Measurements from ENCODE around the gene RANBP2. TPM values are rescaled to one million over a fixed set of nuclear protein-coding genes. Genes with fewer than 3 reads are reported as not detected.
"Not testable (repeated sequence)": the region's sequence is repeated elsewhere in the genome, so short reads cannot be mapped to it uniquely, and the experiment has no call there.

The RANBP2 gene
- polyA plus RNA-seq (ENCODE audit: insufficient read length in 4 of 4) = 10 to 100 TPM; 65.0 to 67.3 (median 65.8) TPM

DNA sequence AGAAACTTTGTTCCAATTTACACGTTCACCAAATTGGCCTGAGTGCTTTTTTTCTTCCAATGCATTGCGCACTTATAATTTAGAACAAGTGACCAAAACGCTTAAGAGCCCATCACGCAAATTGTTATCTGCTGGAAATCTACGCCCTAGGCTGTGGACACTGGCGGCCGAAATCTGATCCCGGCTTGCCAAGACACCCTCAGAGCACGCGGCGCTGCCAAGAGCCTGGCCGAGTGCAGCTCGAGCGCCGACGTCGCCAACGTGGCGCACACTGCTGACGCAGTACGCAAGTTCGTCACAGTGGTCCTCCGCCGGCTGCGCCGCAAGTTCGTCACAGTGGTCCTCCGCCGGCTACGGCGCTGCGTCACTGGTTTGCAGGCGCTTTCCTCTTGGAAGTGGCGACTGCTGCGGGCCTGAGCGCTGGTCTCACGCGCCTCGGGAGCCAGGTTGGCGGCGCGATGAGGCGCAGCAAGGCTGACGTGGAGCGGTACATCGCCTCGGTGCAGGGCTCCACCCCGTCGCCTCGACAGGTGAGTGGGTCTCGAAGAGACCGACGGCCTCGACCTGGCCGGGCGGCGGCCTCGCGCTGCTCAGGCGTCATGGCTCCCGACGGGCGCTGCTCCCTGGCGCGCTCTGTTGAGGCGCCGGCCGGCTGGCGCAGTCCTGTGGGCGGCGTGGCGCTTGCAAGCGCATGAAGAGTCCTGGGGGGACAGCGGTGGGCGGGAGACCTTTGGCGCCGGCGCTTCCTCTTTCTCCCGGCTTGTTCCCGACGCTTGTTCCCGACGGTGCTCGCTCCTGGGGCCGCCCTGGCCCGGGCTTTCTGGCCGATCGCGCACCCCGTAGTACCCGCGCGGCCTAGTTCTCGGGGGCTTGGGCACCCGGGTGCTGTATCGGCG, at the start of gene RANBP2:
Gene RANBP2 (plus strand): TSS at position 334 of the 896 bp plus-strand sequence. CDS start 125 bp downstream, at position 459.
- peak; percentile 88 to 96 (median 92) for DNase-seq (ENCODE audit: low read depth in 4 of 4, low spot score in 3 of 4)

DNA sequence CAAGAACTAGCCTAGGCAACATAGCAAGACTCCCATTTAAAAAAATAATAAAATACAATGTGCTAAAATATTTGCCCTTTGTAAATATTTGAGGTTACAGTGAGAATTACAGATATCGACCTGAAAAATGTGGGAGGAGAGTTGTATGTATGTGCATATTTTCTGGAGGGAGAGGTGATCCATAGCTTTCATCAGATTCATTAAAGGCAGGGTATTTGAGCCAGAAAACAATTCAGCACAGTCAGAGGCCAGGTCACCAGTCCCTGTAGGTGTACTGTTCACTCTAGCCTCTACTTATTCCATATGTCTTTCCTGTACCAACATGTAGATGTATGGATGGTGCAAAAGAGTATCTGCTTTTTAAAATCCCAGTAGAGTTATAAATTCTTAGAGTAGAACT, 49.0 kb upstream of the RANBP2 start:
- DNase-seq (ENCODE audit: low read depth in 4 of 4, low spot score in 3 of 4) = not testable (repeated sequence)

DNA sequence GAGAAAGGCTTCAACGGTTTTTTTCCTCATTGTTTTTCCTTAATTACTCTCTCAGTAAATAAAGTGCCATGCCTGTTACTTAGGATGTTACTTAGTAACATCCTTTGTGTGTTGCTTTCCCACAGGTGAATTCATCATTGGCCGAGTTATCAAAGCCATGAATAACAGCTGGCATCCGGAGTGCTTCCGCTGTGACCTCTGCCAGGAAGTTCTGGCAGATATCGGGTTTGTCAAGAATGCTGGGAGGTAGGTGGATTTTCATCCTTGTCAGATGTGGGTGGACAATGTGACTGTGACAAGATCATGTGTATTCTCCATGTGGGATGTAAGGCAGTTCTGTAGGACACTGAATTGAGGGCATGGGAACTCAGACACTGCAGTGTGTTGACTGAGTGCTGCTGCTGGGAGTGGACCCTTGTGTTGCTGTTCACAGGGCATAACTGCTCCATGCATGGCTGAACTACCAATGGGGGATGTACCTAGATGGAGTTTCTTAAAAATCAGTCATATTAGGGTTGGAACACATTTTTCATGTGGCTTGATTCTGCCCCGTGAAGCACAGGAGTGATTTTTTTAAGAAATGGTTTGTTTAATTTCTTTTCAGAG, 47.0 kb upstream of the RANBP2 start:
- not testable (repeated sequence) for DNase-seq (ENCODE audit: low read depth in 4 of 4, low spot score in 3 of 4)

DNA sequence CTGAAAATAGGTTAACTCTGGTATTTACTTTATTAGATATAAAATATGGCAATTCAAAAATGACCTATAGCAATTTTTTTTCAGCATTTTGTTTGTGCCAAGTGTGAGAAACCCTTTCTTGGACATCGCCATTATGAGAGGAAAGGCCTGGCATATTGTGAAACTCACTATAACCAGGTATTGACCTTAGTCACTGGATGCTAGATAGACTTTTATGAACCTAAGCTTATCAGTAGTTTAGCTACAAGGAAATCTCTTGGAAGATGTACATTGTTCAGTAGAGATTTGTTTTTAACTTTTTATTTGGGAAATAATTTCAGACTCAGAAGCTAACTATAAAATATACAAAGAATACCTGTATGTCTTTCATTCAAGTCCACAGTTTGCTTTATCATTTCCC, 42.8 kb upstream of the RANBP2 start:
- DNase-seq (ENCODE audit: low read depth in 4 of 4, low spot score in 3 of 4) = not testable (repeated sequence)

DNA sequence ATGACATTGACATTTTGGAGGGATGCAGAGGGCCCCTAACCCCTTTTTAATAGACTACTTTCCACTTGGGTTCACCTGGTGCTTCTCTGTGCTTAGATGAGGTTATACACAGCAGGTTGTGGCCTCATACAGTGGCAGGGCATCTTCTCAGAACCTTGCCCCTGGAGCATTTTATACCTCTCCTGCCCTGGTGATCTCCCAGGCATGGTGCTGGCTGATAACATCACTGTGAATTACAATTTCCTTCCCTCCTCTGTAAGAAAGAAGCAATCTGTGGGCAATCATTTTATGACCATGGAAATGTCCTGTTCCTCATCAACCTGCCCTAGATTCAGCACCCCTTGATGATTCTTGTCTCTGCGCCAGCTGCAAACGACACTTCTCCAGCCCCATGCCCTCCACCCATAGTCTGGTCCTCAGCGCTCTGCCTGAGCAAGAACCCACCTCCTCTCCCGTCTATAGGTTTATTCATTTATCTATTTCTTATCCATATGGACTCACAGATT, 42.0 kb upstream of the RANBP2 start:
- DNase-seq (ENCODE audit: low read depth in 4 of 4, low spot score in 3 of 4) = not testable (repeated sequence)

DNA sequence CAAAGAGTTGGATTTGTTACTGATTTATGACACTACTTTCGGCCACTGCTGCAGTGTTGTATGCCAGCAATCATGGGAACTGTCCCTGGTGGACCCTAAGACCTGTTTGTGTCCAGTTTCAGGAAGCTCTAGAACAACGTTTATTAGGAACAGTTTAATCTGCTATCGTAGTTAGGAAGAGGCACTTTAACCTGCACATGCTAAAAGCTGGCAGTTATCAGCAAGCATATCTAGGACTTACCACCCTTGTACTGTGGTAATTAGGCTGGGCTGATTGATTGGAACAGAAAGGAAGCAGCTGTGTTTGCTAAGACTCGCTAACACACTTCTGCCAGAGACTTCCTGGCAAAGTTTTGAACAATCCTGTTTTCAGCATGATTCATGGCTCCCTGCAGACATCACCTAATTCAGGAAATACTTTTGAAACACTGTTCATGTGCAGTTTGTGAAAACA, 41.1 kb upstream of the RANBP2 start:
- peak in 1 of 4 donors; percentile 6 for DNase-seq (ENCODE audit: low read depth in 4 of 4, low spot score in 3 of 4)

DNA sequence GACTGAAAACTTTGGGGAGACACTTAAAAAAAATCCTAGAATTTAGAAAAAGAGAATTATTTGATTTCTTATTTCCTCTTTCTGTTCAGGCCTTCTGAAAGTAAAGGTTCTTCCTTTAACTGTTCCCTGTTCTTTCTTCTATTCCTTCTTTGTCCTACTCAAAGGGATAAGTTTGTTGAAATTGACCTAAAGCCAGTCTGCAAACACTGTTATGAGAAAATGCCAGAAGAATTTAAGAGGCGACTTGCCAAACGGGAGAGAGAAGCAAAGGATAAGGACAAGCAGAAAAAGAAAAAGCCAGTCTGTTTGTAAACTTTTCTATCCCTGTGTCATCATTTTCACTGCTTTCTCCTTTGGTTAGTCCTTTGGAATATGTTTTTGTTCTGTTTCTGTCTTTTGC, 38.5 kb upstream of the RANBP2 start:
- not testable (repeated sequence) for DNase-seq (ENCODE audit: low read depth in 4 of 4, low spot score in 3 of 4)

DNA sequence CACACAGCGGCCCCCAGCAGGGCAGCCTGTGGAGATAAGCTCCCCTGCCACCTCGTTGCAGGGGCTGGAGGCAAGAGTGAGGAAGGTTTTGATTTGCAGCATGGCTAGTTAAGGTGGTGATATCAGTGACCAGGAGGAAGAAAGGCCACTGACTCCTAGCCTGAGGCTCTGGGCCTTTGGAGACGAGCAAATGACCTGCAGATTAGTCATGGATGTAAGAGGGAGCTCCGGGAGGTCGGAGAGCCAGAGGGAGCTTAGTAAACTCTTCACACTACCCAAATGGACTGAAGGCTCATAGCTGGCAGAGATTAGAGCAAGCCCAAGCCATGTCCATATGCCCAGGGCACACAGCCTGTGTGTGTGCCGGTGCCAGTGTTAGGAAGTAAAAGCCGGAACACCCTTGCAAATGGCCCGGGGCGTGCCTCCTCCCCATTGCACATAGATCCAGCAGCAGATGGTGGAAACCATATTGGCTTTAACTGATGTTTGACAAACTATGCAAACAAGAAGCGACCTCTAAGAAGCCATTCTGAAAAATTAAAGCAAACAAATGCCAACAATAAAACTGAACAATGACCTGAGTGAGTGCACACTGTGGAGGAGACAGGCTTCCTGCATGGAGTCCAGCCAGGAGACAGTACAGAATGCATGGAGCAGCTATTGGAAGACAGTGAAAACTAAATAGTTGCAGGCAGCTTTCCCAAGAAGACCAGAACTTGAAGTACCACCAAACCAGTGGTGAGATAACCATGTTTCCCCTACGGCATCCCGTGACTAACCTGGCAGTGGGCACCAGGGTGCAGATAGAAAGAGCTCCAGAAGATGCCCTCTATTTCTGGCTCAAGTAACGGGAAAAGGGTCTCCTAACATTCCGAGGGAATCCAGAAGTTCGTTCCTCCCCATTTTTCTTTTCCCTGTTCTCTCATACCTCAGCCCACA, 30.2 kb upstream of the RANBP2 start:
- not testable (repeated sequence) for DNase-seq (ENCODE audit: low read depth in 4 of 4, low spot score in 3 of 4)

DNA sequence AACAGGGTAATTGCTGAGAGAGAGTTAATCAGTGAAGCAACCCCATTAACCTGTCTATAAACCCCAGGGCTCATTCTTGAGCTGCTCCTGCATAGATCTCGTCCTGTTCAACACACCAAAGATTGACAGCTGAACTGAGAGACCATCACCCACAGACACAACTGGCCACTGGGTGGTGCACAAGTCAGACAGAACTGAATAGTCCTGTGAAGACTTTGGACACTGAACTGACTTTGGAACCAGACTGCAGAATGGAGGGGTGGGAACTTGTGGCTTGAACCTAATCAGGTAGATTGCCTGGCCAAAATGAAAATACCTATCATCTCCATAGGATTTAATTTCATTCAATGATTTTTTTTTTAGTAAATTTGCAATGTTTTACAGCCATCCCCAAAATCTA, 29.3 kb upstream of the RANBP2 start:
- DNase-seq (ENCODE audit: low read depth in 4 of 4, low spot score in 3 of 4) = not testable (repeated sequence)

DNA sequence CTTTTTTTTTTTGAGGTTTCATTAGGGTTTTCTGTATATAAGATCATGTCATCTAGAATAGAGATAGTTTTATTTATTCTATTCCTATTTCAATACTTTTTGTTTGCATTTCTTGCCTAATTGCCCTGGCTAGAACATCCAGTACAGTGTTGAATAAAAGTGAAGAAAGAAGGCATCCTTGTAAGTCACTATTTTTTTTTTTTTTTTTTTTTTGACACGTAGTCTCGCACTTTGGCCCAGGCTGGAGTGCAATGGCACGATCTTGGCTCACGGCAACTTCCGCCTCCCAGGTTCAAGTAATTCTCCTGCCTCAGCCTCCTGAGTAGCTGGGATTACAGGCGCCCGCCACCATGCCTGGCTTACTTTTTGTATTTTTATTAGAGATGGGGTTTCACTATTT, 27.8 kb upstream of the RANBP2 start:
- no peak for DNase-seq (ENCODE audit: low read depth in 4 of 4, low spot score in 3 of 4)

DNA sequence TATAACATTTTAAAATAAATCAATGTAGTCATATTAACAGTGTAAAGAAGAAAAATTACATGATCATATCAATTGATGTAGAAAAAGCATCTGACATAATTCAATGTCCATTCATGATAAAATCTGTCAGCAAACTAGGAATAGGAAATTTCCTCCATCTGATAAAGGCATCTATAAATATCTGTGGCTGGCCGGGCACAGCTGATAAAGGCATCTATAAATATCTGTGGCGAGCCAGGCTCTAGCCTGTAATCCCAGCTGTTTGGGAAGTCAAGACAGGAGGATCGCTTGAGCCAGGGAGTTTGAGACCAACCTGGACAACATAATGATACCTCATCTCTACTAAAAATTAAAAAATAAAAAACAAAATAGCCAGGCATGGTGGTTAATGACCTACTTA, 18.1 kb upstream of the RANBP2 start:
- no peak for DNase-seq (ENCODE audit: low read depth in 4 of 4, low spot score in 3 of 4)

DNA sequence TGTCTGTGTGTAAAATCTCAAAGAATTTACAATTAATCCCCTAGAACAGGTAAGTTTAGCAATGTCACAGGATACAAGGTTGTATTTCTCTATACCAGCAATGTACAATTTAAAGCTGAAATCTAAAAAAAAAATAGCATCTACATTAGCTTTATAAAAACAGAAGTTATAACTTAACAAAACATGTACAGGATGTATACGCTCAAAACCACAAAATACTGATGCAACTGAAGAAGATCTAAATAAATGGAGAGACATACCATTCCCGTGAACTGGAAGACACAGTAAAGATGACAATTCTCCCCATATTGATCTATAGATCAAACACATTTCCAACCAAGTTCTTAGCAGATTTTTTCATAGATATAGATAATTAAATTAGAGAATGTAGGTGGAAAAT, 17.5 kb upstream of the RANBP2 start:
- no peak for DNase-seq (ENCODE audit: low read depth in 4 of 4, low spot score in 3 of 4)

DNA sequence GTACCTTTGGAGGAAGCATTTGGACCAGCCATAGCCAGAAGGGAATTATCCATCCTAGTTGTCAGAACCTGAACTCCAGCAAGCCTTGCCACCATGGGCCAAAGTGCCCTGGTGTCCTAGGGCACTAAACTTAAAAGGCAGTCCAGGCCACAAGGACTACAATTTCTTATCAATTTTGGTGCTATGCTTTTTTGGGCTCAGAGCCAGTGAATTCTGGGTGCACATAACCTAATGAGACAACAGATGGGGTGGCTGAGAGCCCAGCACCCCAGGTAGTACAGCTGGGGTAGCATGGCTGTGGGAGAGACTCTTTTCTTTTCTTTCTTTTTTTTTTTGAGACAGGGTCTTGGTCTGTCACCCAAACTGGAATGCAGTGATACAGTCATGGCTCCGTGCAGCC, 14.4 kb upstream of the RANBP2 start:
- DNase-seq (ENCODE audit: low read depth in 4 of 4, low spot score in 3 of 4) = no peak

DNA sequence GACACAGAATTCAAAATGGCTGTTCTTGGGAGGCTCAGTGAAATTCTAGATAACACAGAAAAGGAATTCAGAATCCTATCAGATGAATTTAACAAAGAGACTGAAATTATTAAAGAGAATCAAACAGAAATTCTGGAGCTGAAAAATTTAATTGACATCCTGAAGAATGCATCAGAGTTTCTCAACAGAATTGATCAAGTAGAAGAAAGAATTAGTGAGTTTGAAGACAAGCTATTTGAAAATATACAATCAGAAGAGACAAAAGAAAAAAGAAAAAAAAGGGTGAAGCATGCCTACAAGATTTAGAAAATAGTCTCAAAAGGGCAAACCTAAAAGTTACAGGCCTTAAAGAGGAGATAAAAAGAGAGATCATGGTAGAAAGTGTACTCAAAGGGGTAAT, 12.0 kb upstream of the RANBP2 start:
- no peak for DNase-seq (ENCODE audit: low read depth in 4 of 4, low spot score in 3 of 4)

DNA sequence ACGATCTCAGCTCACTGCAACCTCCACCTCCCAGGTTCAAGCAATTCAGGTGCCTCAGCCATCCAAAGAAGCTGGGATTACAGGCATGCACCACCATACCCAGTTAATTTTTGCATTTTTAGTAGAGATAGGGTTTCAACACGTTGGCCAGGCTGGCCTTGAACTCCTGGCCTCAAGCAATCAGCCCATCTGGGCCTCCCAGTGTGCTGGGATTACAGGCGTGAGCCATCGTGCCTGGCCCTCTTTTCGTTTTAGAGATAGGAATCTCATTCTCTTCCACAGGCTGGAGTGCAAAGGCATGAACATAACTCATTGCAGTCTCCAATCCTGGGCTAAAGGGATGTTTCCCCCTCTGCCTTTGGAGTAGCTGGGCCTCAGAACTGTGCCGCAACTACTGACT, 2.3 kb upstream of the RANBP2 start:
- not testable (repeated sequence) for DNase-seq (ENCODE audit: low read depth in 4 of 4, low spot score in 3 of 4)

DNA sequence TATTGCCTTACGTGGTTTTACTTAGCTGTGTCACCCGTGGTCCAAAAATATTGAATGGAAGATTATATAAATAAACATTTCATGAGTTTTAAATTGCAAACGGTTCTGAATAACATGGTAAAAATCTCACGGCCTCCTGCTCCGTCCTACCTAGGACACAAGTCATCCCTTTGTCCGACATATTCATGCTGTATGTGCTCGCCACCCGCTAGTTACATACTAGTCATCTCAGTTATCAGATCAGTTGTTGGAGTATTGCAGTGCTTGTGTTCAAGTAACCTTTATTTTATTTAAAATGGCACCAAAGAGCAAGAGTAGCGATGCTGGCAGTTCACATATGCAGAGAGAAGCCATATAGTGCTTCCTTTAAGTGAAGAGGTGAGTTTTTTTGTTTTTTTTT, 6.8 kb downstream of the RANBP2 start:
- not testable (repeated sequence) for DNase-seq (ENCODE audit: low read depth in 4 of 4, low spot score in 3 of 4)

DNA sequence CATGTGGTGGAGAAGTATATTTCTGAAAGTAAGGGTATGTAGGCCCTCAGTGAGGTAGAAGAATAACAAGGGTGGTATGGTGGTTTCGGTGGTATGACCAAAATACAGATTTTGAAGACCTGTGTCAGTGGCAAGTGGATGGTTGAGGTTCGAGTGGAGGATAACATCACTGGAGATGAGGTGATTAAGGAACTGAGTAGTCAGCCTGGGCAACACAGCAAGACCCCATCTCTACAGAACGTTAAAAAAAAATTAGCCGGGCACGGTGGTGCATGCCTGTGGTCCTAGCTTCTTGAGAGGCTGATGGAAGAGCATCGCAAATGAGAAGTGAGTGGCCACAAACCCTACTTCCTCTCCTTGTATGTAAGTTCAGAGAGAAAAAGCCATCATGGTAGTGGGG, 15.4 kb downstream of the RANBP2 start:
- DNase-seq (ENCODE audit: low read depth in 4 of 4, low spot score in 3 of 4) = not testable (repeated sequence)

DNA sequence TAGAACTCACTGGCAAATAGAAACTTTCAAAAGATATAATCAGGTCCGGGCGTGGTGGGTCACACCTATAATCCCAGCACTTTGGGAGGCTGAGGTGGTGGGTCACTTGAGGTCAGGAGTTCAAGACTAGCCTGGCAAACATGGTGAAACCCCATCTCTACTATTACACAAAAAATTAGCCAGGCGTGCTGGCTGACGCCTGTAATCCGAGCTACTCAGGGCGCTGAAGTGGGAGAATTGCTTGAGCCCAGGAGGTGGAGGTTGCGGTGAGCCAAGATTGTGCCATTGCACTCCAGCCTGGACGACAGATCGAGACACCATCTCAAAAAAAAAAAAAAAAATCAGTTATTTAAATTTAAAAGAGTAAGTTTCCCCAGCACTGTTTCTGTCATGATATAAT, 38.7 kb downstream of the RANBP2 start:
- DNase-seq (ENCODE audit: low read depth in 4 of 4, low spot score in 3 of 4) = not testable (repeated sequence)

DNA sequence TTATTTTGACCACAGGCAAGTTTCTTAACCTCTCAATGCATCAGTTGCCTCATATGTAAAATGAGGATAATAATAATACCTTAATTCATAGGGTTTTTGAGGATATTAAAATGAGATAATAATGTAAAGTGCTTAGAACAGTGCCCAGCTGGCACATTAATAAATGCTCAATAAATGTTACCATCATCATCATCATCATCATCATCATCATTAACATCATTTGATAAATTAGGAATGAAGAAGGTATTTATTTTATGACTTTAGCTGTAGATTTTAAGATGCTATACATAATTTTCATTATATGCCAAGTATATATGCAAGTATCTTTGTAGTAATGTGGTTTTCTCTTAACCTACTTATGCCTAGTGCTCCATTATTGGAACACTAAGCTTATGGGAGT, 43.3 kb downstream of the RANBP2 start:
- DNase-seq (ENCODE audit: low read depth in 4 of 4, low spot score in 3 of 4) = not testable (repeated sequence)

DNA sequence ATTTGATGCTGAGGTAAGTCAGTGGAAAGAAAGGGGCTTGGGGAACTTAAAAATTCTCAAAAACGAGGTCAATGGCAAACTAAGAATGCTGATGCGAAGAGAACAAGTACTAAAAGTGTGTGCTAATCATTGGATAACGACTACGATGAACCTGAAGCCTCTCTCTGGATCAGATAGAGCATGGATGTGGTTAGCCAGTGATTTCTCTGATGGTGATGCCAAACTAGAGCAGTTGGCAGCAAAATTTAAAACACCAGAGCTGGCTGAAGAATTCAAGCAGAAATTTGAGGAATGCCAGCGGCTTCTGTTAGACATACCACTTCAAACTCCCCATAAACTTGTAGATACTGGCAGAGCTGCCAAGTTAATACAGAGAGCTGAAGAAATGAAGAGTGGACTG, 47.4 kb downstream of the RANBP2 start:
- not testable (repeated sequence) for DNase-seq (ENCODE audit: low read depth in 4 of 4, low spot score in 3 of 4)

All from right renal pelvis (tissue), 4 donors.